GM19099 (cell line): Measurements from ENCODE around the gene PIGM.

Experiments
- POLR2A ChIP-seq: IDR thresholded peaks from 3 replicates; pipeline ENCODE4 v1.6.1; 2011; ENCODE audit warnings: low read depth; ENCODE audit not compliant: insufficient read length; ENCODE audit errors: extremely low read depth

PIGM gene

DNA sequence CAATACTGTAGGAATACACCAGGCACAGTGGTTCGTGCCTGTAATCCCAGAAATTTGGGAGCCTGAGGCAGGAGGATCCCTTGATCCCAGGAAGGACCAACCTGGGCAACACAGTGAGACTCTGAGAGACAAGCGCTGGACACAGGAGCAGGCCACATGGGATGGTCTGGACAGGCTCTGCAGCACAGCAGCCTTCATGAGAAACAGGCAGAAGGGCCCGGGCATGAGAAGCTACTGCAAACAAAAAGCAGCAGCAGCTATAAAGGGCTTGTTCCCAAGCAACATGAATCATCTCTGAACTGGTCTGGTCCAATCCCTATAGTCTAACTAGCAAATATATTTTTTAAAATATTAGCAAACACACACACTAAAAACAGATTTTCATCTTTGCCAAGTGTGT, 42.2 kb downstream of the PIGM start:
- TF ChIP-seq POLR2A, result no peak

DNA sequence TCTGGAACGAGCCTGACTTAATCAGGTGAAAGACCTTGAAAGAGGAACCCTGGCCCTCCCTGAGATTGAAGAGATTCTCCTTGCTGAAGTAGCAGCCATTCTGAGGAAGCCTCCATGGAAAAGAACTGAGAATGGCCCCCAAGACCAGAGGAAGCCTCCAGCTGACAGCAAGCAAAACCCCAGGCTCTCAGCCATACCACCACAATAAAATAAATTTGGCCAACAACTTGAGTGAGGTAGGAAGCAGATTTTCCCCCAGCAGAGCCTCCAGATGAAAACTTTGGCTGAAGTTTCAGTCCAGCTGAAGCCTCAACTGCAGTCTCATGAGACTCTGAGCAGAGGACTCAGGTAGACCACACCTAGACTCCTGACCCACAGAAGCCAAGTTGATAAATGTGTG, 43.8 kb downstream of the PIGM start:
- TF ChIP-seq POLR2A, result no peak

- TF ChIP-seq POLR2A, result no peak
These were observed 44.6 kb downstream of the PIGM start for GRCh38 chr1:159987186-159987585.

- TF ChIP-seq POLR2A, result no peak
These were observed 45.3 kb downstream of the PIGM start for GRCh38 chr1:159986531-159986930.

DNA sequence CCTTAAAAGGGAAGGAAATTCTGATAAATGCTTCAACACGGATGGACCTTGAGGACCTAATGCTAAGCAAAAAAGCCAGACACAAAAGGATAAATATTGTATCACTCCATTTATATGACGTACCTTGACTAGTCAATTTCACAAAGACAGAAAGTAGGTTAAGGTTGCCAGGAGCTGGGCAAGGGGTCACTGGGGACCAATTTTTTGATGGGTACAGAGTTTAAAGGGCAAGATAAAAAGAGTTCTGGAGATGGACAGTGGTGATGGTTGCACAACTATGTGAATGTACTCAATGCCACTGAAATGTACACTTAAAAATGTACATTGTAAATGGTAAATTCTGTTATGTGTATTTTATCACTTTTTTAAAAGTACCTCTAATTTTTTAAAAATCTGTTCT, 45.7 kb downstream of the PIGM start:
- TF ChIP-seq POLR2A, result no peak

GRCh38 chr1:159985473-159985872, 46.3 kb downstream of the PIGM start:
- TF ChIP-seq POLR2A, result no peak

DNA sequence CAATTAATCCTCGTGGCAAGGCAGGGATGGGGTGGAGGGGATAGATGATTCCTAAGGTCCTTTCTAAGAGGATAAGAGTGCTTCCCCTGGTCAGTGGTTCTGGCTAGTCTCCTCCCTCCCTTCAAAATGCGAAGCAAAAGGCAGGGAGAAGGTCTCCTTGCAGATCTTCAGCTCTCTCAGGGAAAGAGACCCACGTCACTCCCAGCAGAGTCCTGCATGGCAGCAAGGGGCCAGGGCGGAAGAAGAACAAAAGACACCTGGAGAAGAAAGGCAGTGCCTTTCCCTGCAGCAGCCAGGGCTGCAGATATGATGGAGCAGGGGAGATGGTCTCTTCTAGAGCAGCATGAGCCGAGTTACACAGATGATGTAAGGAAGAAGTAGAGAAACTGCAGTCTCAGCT, 48.1 kb downstream of the PIGM start:
- no peak for TF ChIP-seq POLR2A

GRCh38 chr1:159982280-159982679, 49.5 kb downstream of the PIGM start:
- TF ChIP-seq POLR2A, result no peak

DNA sequence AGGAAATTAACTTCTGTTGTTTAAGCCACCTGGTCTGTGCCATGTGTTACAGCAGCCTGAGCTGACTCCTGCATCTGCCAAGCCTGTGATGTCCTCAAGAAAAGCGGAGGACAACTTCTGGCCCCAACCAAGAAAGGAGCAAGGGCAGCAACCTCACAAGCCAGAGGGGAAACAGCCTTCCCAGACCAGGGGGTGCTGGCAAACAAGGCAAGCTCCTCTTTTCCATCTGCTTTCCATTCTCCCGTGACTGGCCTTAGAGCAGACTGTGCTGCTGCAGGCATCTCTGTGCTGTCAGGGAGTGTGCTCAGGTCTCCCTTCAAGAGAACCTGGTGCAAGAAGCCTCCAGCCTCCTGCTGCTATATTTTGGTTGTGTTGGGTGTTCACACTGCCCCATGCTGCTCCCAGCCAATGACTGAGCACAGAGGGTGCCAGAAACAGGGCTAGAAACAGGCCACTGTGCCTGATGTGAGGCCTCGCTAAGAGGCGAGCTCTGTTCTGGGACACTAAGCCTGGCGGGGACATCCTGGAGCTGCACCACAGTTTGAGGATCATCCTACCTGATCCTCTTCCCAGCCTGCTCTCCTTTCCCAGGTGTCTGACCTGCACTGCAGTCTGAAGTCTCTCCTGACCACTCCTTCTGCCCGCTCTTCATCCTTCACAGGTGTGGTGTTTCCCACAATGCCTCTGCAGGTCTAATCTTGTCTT, 50.3 kb downstream of the PIGM start:
- TF ChIP-seq POLR2A, result no peak

- no peak for TF ChIP-seq POLR2A
These were observed 51.0 kb downstream of the PIGM start for GRCh38 chr1:159980786-159981185.

GRCh38 chr1:159980076-159980475, 51.7 kb downstream of the PIGM start:
- no peak for TF ChIP-seq POLR2A

- no peak for TF ChIP-seq POLR2A
These were observed 52.5 kb downstream of the PIGM start for GRCh38 chr1:159979257-159979656.

- no peak for TF ChIP-seq POLR2A
These were observed 53.7 kb downstream of the PIGM start for GRCh38 chr1:159978107-159978398.

- no peak for TF ChIP-seq POLR2A
These were observed 54.3 kb downstream of the PIGM start for GRCh38 chr1:159977364-159978106.
